Measurements from ENCODE around the gene PCGF2. TPM values are rescaled to one million over a fixed set of nuclear protein-coding genes. Genes with fewer than 3 reads are reported as not detected.

PCGF2 gene
- total RNA-seq, 1 donor from 2014 or later = 70.1 TPM

- H3K27me3 Mint-ChIP-seq (ENCODE audit: unreplicated experiment) = peaks cover 24% of the 10 kb centered on the region
- H3K9me3 Mint-ChIP-seq (ENCODE audit: unreplicated experiment) = peaks cover 27% of the 10 kb centered on the region
- no peak for DNase-seq
- TF ChIP-seq CTCF (IDR thresholded peaks at IDR 0.05; ENCODE audit: partially characterized antibody, unreplicated experiment) = no peak
- peak overlapping the region; percentile 100 for H3K4me3 Mint-ChIP-seq (ENCODE audit: unreplicated experiment)
- peaks cover 12% of the 10 kb centered on the region for H3K4me1 Mint-ChIP-seq (ENCODE audit: low read depth, unreplicated experiment)
- peaks cover 10% of the 10 kb centered on the region for H3K36me3 Mint-ChIP-seq (ENCODE audit: unreplicated experiment)
- H3K27ac Mint-ChIP-seq (ENCODE audit: unreplicated experiment) = peak overlapping the region; percentile 87
Observed at GRCh38 chr17:38751144-38751807, 3.1 kb upstream of the PCGF2 start.

- H3K4me1 Mint-ChIP-seq (ENCODE audit: low read depth, unreplicated experiment) = peaks cover 17% of the 10 kb centered on the region
Observed at GRCh38 chr17:38750312-38751121, 2.4 kb upstream of the PCGF2 start.

GRCh38 chr17:38750044-38750311 is 1.8 kb upstream of the PCGF2 start:
- peaks cover 10% of the 10 kb centered on the region for H3K36me3 Mint-ChIP-seq (ENCODE audit: unreplicated experiment)
- peaks cover 24% of the 10 kb centered on the region for H3K27me3 Mint-ChIP-seq (ENCODE audit: unreplicated experiment)
- no peak for TF ChIP-seq CTCF (IDR thresholded peaks at IDR 0.05; ENCODE audit: partially characterized antibody, unreplicated experiment)
- DNase-seq = no peak
- peaks cover 27% of the 10 kb centered on the region for H3K9me3 Mint-ChIP-seq (ENCODE audit: unreplicated experiment)
- peak overlapping the region; percentile 87 for H3K27ac Mint-ChIP-seq (ENCODE audit: unreplicated experiment)
- peak overlapping the region; percentile 100 for H3K4me3 Mint-ChIP-seq (ENCODE audit: unreplicated experiment)
- H3K4me1 Mint-ChIP-seq (ENCODE audit: low read depth, unreplicated experiment) = peaks cover 17% of the 10 kb centered on the region

More at GRCh38 chr17:38750312-38751121, 2.4 kb upstream of the PCGF2 start:
- H3K27me3 Mint-ChIP-seq (ENCODE audit: unreplicated experiment) = peaks cover 24% of the 10 kb centered on the region
- H3K27ac Mint-ChIP-seq (ENCODE audit: unreplicated experiment) = peak overlapping the region; percentile 87
- H3K9me3 Mint-ChIP-seq (ENCODE audit: unreplicated experiment) = peaks cover 27% of the 10 kb centered on the region
- no peak for DNase-seq
- H3K4me3 Mint-ChIP-seq (ENCODE audit: unreplicated experiment) = peak overlapping the region; percentile 100
- TF ChIP-seq CTCF (IDR thresholded peaks at IDR 0.05; ENCODE audit: partially characterized antibody, unreplicated experiment) = no peak
- H3K36me3 Mint-ChIP-seq (ENCODE audit: unreplicated experiment) = peaks cover 10% of the 10 kb centered on the region

GRCh38 chr17:38749223-38750043 is 1.3 kb upstream of the PCGF2 start:
- H3K9me3 Mint-ChIP-seq (ENCODE audit: unreplicated experiment) = peaks cover 31% of the 10 kb centered on the region
- peaks cover 24% of the 10 kb centered on the region for H3K27me3 Mint-ChIP-seq (ENCODE audit: unreplicated experiment)
- peak overlapping the region; percentile 100 for H3K4me3 Mint-ChIP-seq (ENCODE audit: unreplicated experiment)
- peaks cover 21% of the 10 kb centered on the region for H3K4me1 Mint-ChIP-seq (ENCODE audit: low read depth, unreplicated experiment)
- H3K36me3 Mint-ChIP-seq (ENCODE audit: unreplicated experiment) = peaks cover 10% of the 10 kb centered on the region
- peak overlapping the region; percentile 87 for H3K27ac Mint-ChIP-seq (ENCODE audit: unreplicated experiment)
- TF ChIP-seq CTCF (IDR thresholded peaks at IDR 0.05; ENCODE audit: partially characterized antibody, unreplicated experiment) = no peak
- DNase-seq = peak; percentile 78
